ENCODE data around the gene STX5. TPM values are rescaled to one million over a fixed set of nuclear protein-coding genes. Genes with fewer than 3 reads are reported as not detected.
A peak's percentile ranks its signal among the peaks of the same experiment; 100 is the strongest.

Gene STX5
- total RNA-seq, 1 donor from 2014 or later, result 30.2 TPM

- Histone ChIP-seq H3F3A (ENCODE audit: low read depth) (peaks cover 51% of the 10 kb centered on the region), H3K4me1 (peaks cover 6% of the 10 kb centered on the region), H3K4me3 (peak within 1 kb of the TSS; percentile 90), H3K4me2 (peak within 1 kb of the TSS; percentile 89), H4K20me1 (ENCODE audit: low read depth) (no peaks in the 10 kb centered on the region), H3K79me2 (ENCODE audit: low read depth) (peaks cover 35% of the 10 kb centered on the region), H3K9ac (peak within 1 kb of the TSS; percentile 82), H3K27ac (peak within 1 kb of the TSS; percentile 99), H3K9me3 (ENCODE audit: low read depth) (no peaks in the 10 kb centered on the region), H3K36me3 (no peaks in the 10 kb centered on the region), H3K27me3 (no peaks in the 10 kb centered on the region), H2AFZ (replicated peaks) (peak within 1 kb of the TSS; percentile 58)
- Mint-ChIP-seq H3K36me3 (peaks cover 11% of the 10 kb centered on the region), H3K4me3 (no peak within 1 kb of the TSS), H3K9me3 (no peaks in the 10 kb centered on the region), H3K27me3 (ENCODE audit: insufficient read depth, low read depth) (peaks cover 6% of the 10 kb centered on the region), H3K27ac (peak within 1 kb of the TSS; percentile 95), H3K4me1 (peaks cover 29% of the 10 kb centered on the region)
- peak; percentile 93 for DNase-seq (ENCODE audit: low spot score)
- TF ChIP-seq EZH2phosphoT487 (IDR thresholded peaks at IDR 0.05) (no peak), EZH2 (IDR thresholded peaks at IDR 0.05) (no peak)
- TF ChIP-seq, protein P1, sequence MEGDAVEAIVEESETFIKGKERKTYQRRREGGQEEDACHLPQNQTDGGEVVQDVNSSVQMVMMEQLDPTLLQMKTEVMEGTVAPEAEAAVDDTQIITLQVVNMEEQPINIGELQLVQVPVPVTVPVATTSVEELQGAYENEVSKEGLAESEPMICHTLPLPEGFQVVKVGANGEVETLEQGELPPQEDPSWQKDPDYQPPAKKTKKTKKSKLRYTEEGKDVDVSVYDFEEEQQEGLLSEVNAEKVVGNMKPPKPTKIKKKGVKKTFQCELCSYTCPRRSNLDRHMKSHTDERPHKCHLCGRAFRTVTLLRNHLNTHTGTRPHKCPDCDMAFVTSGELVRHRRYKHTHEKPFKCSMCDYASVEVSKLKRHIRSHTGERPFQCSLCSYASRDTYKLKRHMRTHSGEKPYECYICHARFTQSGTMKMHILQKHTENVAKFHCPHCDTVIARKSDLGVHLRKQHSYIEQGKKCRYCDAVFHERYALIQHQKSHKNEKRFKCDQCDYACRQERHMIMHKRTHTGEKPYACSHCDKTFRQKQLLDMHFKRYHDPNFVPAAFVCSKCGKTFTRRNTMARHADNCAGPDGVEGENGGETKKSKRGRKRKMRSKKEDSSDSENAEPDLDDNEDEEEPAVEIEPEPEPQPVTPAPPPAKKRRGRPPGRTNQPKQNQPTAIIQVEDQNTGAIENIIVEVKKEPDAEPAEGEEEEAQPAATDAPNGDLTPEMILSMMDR (IDR thresholded peaks at IDR 0.05), result no peak
These were observed 7.4 kb upstream of the STX5 start, which contains the start of gene WDR74 for GRCh38 chr11:62839050-62839945. WDR74 (minus strand) TSS chr11:62839590; CDS start chr11:62839570, 20 bp downstream.

DNA sequence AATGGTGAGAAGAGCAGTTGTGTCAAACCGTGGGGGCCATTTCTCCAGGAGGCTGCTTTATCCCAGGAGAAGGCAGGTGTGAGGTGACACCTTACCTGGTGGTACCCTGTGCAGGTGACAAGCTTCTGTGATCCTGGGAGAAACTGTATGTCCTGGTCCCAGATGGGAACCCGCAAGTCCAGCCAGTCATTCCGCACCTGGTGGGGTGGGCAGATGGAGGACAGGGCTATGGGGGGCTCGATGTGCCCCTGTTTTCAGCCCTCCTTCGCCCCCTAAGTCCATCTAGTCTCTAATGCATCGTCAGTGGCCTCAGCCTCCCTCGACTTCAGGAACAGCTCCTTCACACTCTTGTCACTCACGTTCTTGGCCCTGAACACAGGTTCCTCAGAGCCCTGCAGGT, 3.5 kb upstream of the STX5 start:
- H3K4me1 Mint-ChIP-seq, result peaks cover 30% of the 10 kb centered on the region
- peaks cover 13% of the 10 kb centered on the region for H3K36me3 Mint-ChIP-seq
- DNase-seq (ENCODE audit: low spot score), result no peak
- H3K27me3 ChIP-seq, result no peaks in the 10 kb centered on the region
- H3K9me3 Mint-ChIP-seq, result no peaks in the 10 kb centered on the region
- H3K4me2 ChIP-seq, result no peak overlapping the region
- H3K79me2 ChIP-seq (ENCODE audit: low read depth), result peaks cover 43% of the 10 kb centered on the region
- H3K9ac ChIP-seq, result no peak overlapping the region
- no peaks in the 10 kb centered on the region for H3K36me3 ChIP-seq
- H3K4me3 Mint-ChIP-seq, result peak overlapping the region; percentile 9
- no peak overlapping the region for H3K27ac ChIP-seq
- peaks cover 39% of the 10 kb centered on the region for H3F3A ChIP-seq (ENCODE audit: low read depth)
- no peak overlapping the region for H3K27ac Mint-ChIP-seq
- no peaks in the 10 kb centered on the region for H3K9me3 ChIP-seq (ENCODE audit: low read depth)
- no peak overlapping the region for H3K4me3 ChIP-seq
- H4K20me1 ChIP-seq (ENCODE audit: low read depth), result peaks cover 16% of the 10 kb centered on the region
- peaks cover 12% of the 10 kb centered on the region for H3K27me3 Mint-ChIP-seq (ENCODE audit: insufficient read depth, low read depth)
- peaks cover 9% of the 10 kb centered on the region for H3K4me1 ChIP-seq
- no peak overlapping the region for H2AFZ ChIP-seq (replicated peaks)
- TF ChIP-seq, protein P1 (IDR thresholded peaks at IDR 0.05), result no peak
- no peak for TF ChIP-seq EZH2phosphoT487 (IDR thresholded peaks at IDR 0.05)
- TF ChIP-seq EZH2 (IDR thresholded peaks at IDR 0.05), result no peak

DNA sequence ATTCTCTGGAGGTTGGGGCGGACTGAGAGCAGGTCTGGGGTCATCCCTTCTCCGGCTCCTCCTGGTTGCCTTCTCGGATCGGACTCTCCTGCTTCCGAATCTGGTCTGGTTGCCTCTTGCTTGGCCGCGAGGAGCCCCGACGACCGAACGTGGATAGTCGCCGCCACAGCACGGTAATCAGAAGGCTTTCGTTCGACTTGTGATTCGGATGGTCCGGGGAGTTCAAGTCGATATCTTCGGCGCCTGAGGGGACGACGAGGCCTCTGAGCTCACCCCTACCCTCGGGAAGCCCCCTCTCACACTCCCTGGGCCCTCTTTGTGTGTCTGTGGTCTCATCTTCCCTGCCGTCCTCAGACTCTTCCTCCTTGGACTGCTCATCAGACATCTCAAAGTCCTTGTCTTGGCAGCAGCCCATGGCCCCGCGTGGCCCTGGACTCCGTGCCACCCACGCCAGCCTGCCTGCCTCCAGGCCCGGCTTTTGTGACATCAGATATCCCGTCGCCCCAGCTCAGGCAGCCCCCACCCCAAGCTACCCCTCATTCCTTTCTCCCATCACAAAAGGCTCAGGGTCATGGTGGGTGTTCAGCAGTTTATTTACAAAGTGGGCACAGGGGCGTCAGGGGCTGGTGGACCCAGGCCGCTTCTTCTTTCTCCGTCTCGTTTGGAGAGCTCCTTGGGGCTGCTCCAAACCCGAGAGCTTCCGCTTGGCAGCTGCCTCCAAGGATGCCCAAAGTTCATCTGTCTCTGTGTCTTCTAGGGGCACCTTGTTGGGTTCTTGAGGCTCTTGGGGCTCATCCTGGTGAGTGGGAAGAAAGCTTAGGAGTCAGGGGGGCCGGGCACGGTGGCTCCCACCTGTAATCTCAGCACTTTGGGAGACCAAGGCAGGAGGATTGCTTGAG, 734 bp upstream of the STX5 start, which contains the start of gene TEX54:
Gene TEX54, minus strand, starts transcription at position 506 of the 899 bp plus-strand sequence.
- no peaks in the 10 kb centered on the region for H3K27me3 ChIP-seq
- H3K9me3 Mint-ChIP-seq, result no peaks in the 10 kb centered on the region
- H3K79me2 ChIP-seq (ENCODE audit: low read depth), result peaks cover 51% of the 10 kb centered on the region
- H3K4me1 ChIP-seq, result peaks cover 12% of the 10 kb centered on the region
- peak within 1 kb of the TSS; percentile 97 for H3K4me3 Mint-ChIP-seq
- peak within 1 kb of the TSS; percentile 91 for H3K4me3 ChIP-seq
- peak within 1 kb of the TSS; percentile 65 for H3K9ac ChIP-seq
- peaks cover 16% of the 10 kb centered on the region for H4K20me1 ChIP-seq (ENCODE audit: low read depth)
- H3K27me3 Mint-ChIP-seq (ENCODE audit: insufficient read depth, low read depth), result peaks cover 9% of the 10 kb centered on the region
- H3K4me2 ChIP-seq, result peak within 1 kb of the TSS; percentile 87
- peaks cover 25% of the 10 kb centered on the region for H3F3A ChIP-seq (ENCODE audit: low read depth)
- H3K36me3 ChIP-seq, result no peaks in the 10 kb centered on the region
- no peak for DNase-seq (ENCODE audit: low spot score)
- H3K27ac Mint-ChIP-seq, result peak within 1 kb of the TSS; percentile 99
- TF ChIP-seq EZH2 (IDR thresholded peaks at IDR 0.05), result no peak
- TF ChIP-seq, protein P1 (IDR thresholded peaks at IDR 0.05), result no peak
- no peak for TF ChIP-seq EZH2phosphoT487 (IDR thresholded peaks at IDR 0.05)
- H3K36me3 Mint-ChIP-seq, result peaks cover 12% of the 10 kb centered on the region
- H3K9me3 ChIP-seq (ENCODE audit: low read depth), result no peaks in the 10 kb centered on the region
- H3K4me1 Mint-ChIP-seq, result peaks cover 19% of the 10 kb centered on the region
- H3K27ac ChIP-seq, result peak within 1 kb of the TSS; percentile 79
- H2AFZ ChIP-seq (replicated peaks), result peak within 1 kb of the TSS; percentile 77
